Stimulated activated CD4-positive, alpha-beta T cell treated with anti-CD3 and anti-CD28 coated beads, TNF-alpha, amount 100 ng/mL, for 48 hours (primary cell): ENCODE results near the gene ZNHIT3.
"Not testable (repeated sequence)": the region's sequence is repeated elsewhere in the genome, so short reads cannot be mapped to it uniquely, and the experiment has no call there.

Experiments
- DNase-seq, 3 donors: peaks; one replicate each; pipeline ENCODE4 v3.0.0-alpha.2; 2020; ENCODE audit warnings: low read depth in 3 of 3

The ZNHIT3 gene

DNA sequence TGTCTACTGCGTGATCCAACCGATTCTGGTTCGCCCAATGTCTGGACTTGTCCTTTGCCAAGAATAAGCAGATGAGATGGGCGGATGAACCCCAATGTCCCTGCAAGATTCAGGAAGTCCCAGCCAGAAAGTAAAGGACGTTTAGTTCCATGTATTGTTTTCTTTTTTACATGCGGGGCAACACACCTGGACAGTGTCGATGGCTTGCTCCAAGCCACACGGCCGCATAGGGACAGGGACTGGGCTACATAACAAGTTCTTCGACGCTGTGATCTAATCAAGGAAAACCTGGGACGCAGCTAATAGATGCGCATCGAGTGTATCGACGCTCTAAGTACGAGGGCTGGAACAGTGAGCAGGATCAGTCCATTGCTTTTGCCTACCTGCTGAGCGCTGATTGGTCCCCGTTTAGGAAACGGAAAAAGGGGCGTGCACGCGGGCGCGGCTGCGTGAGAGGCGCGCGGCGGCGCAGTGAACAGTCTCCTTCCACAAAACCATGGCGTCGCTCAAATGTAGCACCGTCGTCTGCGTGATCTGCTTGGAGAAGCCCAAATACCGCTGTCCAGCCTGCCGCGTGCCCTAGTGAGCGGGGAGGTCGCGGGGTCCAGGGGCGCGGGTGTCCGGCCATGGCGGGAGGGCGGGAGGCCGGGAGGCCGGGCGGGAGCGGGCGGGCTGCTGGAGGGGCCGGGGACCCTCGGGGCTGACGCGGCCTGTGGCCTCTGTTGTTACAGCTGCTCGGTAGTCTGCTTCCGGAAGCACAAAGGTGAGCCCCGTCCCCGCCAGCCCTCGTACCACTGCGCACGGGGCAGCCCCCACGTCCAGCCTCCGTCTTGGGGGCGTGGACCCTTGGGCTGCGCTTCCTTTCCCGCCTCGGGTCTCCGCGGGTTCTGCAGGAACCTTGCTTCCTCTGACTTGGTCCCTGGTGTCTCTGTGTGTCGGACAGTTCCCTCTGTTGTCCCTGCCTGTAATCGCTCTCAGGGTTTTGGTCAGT is at the start of gene ZNHIT3:
Gene ZNHIT3 (plus strand): TSS at position 478 of the 991 bp plus-strand sequence. CDS start 19 bp downstream, at position 497.
- DNase-seq, result peak; percentile 83 to 88 (median 83)

DNA sequence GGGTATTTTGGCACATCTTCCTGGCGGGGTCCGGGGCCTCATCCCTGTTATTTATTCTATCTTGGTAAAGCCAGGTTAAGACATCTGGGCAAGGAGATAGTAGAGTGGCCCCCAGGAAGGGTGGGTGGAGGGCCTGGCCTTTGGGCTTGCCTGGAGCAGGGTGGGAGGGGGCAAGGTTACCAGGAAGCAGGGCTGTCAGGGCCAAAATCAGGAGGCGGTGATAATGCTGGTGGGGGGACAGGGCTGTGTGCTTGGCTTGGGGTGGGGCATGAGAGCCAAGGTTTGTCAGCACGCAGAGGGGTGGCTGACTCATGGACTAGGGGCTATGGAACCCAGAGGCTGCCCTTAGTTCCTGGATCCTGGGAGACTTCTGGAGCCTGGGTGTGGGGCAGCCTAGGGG is 44.7 kb upstream of the ZNHIT3 start:
- not testable (repeated sequence) for DNase-seq

DNA sequence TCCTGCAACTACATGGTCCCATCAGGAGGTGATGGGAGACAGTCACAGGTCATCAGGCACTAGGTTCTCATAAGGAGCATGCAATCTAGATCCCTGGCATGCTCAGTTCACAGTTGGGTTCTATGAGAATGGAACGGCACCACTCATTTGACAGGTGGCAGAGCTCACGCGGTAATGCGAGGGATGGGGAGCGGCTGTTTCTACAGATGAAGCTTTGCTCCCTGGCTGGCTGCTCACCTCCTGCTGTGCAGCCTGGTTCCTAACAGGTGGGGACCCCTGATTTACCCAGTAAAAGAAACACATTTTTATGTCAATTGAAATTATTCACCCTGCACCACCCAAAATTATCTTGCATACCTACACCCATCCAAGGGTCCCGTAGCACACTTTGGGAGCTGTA is 42.7 kb upstream of the ZNHIT3 start:
- DNase-seq, result no peak

DNA sequence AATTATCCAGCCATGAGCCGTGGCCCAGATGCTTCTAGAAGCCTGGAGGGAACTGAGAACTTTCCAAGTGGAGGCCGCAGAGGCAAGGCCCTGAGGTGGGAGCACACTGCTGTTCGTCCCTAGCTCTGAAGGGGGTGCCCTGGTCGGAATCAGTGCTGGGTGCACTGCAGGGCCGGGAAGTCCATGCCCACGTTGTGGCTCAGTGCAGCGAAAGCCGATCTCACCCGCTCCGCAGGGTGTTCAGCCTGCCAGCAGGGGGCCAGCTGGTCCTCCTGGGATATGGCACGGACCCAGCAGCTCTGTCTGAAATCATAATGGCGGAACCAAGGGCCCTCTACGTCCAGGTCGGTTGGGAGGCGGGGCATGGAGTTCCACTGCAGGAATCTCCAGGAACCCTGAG is 36.5 kb upstream of the ZNHIT3 start:
- not testable (repeated sequence) for DNase-seq

DNA sequence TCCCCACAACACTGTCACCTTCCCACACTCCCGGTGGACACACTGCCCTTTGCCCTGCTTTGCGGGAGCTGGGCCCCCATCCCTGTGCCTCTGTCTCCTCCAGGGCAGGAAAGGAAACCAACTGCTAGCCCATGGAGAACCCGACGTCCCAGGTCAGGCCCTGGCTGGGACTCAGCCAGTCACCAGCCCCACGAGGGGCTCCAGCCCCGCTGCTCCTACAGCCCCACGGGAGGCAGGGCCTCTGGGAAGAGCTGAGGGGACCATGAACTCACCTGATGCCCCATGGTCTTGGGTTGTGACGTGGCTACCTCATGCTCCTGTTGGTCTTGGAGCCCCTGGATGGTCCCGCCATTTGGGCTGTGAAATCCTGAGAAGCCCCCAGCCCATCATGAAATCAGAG is 33.6 kb upstream of the ZNHIT3 start:
- DNase-seq, result not testable (repeated sequence)

DNA sequence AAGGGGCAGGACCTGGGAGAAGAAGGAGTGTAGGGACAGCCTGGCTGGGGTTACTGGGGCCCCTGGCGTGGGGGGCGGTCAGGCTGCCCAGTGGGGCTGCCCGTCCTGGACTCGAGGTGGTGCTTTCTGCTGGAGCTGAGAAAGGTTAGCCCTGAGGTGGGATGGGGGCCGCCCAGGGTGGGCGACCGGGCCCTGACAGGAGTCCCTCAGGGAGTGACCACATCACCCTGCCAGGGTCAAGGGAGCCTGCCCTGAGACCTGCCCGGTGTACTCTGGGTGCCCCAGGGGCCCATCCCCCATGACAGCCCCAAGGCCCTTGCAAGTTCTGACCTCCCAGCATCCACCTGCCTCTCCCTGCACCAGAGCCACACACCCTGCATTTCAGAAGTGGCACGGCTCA is 28.8 kb upstream of the ZNHIT3 start:
- DNase-seq, result not testable (repeated sequence)

DNA sequence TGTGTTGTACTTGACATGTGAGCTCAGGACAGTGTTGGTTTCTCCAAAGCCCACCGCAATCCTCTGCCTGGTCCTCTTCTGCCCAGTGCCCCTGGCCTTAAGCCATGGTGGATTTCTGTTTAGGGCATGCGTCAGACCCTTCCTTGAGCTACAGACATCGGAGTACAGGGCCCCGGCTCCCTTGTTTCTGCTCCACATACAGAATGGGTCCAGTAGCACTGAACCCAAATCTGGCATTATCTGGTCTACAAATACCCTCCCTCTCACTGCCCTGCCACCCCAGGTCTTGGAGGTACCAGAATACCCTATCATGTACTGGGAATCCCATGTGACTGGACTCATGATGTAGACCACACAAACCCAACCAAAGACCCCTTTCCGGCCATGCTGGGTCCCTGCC is 27.4 kb upstream of the ZNHIT3 start:
- DNase-seq, result no peak

DNA sequence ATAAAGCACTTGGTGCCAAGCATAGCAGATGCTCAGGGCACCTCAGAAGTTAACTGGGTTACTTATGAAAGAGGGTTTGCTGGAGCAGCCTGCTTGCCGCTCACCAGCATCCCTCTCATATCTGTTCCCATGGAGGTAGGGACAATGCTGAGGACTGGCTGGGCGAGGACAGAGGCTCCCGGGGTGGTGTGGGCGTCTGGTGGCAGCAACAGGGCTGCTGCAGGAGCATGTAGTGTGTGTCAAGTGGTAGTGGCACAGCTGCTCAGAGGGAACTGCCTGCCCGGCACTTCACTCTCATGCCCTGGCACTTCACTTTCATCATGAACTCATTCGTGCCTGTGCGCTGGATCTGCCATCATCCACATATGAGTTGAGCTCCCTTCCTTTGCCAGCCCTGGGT is 26.9 kb upstream of the ZNHIT3 start:
- no peak for DNase-seq

DNA sequence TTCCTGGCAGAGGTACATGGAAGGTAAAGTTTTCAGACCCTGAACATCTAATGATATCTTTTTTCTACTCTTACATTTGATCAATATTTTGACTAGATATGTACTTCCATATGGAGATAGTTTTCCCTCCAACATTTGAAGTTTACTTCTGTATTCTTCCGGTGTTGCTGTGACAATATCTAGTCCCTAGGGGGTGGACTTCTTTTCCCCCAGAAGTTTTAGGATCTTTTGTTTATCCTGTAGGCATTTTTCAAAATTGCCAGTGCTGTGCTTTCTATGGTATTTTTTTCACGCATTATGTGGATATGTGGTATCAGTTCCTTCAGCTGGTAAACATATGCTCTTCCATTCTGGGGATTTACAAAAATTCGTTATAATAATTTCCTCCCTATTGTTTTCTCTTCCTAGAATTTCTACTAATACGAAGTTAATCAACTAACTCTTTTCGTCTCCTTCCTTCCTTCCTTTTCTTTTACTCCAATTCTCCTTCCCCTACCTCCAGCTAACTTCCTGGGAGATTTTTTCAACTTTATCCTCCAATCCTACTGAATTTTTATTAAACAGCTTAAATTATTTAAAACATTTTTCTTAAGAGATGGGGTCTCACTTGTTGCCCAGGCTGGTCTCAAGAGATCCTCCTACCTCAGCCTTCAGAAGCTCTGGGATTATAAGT is 26.1 kb upstream of the ZNHIT3 start:
- no peak for DNase-seq

DNA sequence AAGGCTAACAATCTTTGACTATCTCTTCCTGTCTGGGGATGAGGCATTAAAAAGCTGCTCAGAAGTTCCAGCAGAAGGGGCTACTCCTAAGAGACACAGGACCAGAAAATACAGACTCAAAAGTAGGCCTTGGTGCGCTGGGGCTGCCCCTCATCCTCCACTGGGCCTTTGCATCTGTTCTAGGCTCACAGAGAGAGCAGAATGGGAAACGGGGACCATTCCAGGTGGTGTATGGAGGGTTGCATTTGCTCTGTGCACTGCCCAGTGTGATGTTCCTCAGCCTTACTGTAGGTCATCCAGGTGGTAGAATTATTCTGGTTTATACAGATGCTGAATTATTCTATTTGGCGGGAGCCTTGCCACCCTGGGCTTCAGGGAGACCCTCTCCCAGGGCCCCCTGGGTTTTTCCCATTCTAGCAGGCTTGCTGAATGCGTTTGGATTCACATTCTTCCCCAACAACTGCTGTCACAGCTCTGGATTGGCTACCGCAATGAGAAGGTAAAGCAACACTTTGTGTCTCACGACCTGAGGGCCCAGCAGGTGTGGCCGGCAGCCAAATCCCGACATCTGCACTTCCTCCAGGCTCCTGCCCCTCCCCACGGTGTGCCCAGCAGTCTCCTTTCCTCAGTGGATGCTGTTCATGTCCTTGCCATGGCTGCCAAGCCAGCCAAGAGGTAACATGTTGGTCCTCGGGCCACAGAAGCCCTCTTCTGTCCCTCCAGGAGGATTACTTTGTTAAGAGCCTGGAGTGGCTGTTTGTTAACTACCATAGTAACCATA is 25.0 kb upstream of the ZNHIT3 start:
- no peak for DNase-seq

DNA sequence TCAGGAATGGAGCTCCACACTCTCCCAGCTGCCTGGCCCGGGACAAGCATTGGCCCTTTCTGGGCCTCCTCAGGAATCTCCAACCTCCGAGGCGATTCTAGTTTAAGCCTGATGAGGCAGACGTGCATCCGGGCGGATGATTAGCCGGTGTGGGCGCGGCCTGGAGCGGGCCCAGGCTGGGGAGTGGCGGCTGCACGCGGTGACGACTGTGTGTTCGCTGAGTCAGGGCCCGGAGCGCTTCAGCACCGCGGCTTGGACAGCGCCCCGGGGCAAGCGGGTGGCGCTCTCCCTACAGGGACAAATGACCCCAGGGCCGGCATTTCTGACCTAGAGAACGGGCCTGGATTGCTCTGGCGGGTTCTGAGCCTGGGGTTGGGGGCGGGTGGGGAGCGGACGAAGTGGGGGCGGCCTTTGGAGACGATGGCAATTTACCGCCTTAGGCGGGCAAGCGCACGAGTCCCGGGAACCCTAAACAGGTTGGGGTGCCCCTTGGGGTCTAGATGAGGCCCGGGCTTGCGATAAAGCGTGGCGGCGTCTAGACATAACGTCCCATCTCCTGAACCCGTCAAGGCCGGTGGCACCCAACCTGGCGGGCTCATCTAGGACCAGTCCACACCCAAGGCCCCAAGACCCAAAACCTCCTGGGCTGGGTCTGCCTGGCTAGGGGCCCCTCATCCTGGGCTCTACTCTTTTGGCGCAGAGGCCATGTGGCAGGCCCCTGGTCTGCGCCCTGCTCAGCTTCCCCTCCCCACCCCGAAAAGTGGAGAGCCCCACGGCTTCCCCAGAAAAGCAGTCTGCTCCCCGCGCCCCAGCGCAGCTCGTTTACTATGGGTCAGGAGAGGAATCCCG is 22.3 kb upstream of the ZNHIT3 start:
- peak; percentile 29 to 60 (median 58) for DNase-seq

DNA sequence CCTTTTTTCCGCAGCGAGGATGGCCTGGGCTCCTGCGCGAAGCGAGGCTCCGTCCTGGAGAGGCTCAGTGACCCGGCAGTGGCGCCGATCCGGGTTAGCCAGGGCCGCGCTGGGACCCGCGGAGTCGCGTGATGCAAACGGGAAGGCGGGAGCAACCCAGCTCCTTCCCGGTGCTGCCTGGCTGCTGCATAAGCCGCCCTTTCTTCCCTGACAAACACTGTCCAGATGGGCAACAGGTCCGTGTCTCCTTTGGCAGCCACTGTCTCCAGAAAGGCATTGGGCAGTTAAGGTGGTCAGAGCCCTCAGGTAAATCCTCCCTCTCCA is 21.8 kb upstream of the ZNHIT3 start:
- no peak for DNase-seq

DNA sequence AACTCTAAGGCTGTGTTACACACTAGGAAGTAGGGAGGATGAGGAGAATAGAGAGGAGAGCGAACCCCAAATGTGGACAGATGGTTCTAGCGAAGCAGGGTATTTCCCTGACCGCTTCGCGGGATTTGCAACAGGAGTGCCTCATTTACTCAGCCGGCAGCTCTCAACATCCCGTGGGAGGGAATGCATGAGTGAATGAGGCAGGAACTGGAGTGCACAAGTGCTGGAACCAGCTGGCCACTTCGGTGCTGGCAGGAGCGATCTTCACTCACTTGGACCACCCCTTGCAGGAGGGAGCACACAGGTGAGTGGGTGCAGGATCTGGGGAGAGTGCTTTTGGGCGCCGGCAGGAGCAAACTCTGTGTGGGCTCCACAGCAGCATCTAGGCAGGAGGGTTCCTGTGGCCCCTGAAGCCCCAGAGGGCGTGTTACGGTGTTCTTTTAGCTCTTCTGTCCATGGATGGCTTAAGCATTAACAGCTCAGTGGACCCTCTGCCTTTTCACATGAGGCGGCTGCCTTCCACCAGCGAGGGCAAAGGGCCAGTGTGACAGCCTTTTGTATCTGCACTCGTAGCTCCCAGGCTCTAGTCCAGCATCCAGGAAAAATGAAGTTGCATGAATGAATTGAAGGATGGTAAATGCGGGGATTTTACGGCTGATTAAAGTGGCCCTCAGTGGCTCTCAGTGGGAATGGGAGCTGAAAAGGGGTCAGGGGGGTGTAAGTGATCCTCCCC is 17.4 kb upstream of the ZNHIT3 start:
- DNase-seq, result no peak

DNA sequence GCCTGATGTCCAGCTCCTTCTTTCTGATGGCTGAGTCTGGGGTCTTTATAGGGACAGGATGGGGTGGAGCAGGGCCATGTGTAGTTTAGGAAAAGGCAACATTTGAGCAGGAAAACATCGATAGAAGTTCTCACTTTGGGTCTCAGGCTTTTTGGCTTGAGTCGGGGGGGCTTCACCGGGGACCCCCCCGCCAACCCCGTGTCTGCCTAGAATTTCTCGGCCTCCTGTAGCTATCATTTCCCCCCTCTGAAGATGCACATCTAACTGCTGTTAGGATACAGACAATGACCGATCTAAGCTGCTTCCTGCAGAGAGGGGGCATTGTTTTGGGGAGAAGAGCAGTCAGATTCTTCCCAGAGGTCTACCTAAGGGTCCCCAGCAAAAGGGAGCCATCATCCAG is 16.7 kb upstream of the ZNHIT3 start:
- DNase-seq, result no peak

DNA sequence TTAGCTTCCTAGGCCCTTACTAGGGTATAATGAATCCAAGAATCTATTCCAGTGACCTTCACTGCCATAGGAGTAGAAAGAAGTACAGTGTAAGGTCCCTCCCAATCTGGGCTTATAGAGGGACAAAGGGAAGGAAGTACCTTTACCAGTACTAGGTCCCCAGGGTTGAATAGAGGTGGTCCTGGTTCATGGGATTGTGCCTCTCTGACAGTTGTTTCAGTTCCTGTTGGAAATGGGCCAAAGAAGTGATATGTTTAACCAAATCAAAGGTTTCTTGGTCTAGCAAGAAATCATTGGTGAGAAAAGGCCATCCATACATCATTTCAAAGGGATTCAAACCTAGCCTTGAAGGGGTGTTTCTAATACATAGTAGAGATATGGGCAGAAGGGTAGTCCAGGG is 16.0 kb upstream of the ZNHIT3 start:
- no peak for DNase-seq

DNA sequence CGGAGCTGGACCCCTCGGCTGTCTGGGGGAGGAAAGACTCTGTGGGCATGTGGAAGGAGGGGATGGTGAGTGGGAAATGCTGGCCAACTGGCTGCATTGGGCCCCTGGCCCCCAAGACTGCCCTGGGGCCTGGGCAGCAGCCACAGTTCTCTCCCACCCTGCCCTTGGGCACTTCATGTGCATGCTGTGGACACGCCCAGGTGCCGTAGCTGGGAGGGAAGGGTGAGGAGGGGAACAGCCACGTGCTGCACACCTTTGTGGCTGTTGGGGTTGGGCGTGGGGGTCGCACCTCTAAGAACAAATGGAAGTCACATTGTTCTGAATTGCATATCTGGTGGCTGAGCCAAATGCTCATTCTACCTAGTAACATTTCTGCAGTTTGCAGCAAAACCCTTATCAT is 11.9 kb upstream of the ZNHIT3 start:
- no peak for DNase-seq

DNA sequence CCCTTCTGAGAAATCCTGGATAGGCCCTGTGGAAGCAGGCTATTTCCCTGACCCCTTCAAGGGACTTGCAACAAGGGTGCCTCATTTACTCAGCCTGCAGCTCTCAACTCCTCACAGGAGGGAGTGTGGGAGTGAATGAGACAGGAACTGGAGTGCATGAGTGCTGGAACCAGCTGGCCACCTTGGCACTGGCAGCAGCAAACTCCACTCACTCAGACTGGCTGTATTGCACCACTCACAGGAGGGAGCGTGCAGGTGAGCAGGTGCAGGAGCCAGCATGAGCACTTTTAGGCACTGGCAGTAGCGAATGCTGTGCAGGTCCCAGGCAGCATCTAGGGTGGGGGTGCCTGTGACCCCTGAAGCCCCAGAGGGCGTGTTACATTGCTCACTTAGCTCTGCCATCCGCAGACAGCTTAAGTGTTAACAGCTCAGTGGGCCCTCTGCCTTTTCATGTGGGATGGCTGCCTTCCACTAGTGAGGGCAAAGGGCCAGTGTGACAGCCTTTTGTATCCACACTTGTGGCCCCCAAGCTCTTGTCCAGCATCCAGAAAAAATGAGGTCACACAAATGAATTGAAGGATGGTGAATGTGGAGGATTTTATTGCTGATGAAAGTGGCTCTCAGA is 11.0 kb upstream of the ZNHIT3 start:
- DNase-seq, result no peak

DNA sequence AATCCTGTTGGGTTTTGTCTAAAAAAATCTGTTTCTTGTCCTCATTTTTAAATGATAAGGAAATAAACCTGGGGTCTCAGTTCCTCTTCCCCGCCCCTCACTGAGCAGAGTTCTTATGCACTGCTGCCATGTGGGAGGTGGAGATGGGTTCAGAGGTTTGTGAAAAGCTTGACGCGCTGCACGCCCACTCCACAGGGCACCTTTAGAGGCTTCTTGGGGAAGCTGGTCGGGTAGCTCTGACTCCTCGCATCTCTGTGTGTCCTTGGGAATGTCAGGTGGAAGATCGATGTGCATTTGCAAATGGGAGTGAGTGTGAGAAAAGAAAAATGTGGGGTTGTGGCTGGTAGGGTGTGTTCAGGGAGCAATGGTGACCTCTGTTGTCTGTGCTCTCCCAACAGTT is 4.7 kb upstream of the ZNHIT3 start:
- no peak for DNase-seq

DNA sequence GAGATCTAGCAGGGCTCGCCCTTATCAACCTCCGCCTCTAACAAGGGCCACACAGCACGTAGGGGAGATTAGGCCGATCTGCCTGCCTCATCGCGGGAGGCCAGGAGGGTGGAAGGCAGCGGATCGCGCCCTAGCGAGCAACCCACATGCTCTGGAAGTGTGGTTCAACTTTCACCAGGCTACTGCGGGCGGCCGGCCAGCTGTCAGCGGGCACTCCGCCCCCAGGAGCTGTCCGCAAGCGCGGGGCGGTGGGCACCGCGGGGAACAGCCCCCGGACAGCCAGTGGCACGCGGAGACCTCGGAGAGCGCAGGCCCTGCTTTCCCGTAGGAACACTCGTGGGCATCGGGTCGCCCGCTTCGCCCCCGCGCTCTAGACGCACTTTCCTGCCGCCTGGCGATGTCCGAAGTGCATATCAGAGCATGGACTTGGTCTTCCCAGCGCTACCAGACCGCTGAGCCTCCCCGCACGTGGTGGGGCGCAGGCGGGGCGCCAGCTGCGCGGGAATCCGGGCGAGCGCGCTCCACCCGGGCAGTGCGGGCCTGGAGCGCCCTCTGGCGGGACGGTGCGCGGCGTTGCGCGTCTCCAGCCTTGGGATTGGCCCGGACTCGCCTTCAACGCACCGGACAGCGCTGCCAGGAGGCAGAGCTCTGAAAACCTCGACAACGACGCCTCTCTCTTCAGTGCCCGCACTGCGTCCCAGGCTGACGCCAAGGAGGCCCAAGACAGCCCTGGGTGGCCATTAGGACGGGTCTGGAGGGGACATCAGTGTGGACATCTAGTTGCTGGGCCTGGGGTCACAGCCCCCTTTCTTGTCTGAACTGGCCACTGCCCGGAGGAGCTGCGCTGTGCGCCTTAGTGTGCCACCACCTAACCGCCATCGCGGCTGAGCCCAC is 3.6 kb upstream of the ZNHIT3 start:
- DNase-seq, result peak; percentile 69 to 80 (median 80)
